IMR-90 (cell line): ENCODE results near the gene UBFD1. TPM values are rescaled to one million over a fixed set of nuclear protein-coding genes. Genes with fewer than 3 reads are reported as not detected.

Experiments used
- CEBPB ChIP-seq: IDR thresholded peaks from 2 replicates; pipeline ENCODE4 v1.6.1; 2012; ENCODE audit warnings: low read depth, low read length, improper control_type of control experiment
- CTCF ChIP-seq: conservative IDR thresholded peaks from 2 replicates; pipeline ENCODE4 v1.5.1; 2012; ENCODE audit warnings: mild to moderate bottlenecking, low read depth, low read length, improper control_type of control experiment
- ELK1 ChIP-seq: fragments of 150-350 bp; IDR thresholded peaks from 2 replicates; pipeline ENCODE4 v1.6.1; 2016; ENCODE audit warnings: low read depth, mild to moderate bottlenecking, low read length, moderate library complexity, borderline replicate concordance
- RFX5 ChIP-seq: IDR thresholded peaks from 2 replicates; pipeline ENCODE4 v1.8.0; 2012; ENCODE audit warnings: low read depth, mild to moderate bottlenecking, low read length, moderate library complexity
- SMC3 ChIP-seq: fragments of 150-350 bp; IDR thresholded peaks from 2 replicates; pipeline ENCODE4 v1.6.1; 2016; ENCODE audit warnings: low read depth, mild to moderate bottlenecking, antibody characterized with exemption, low read length, moderate library complexity
- polyA plus RNA-seq, 3 experiments: library from polyadenylated mRNA; depleted of rRNA; stranded (reverse); fragments of >200 nt; gene quantifications; 2 replicates each; pipeline ENCODE4 v1.2.3, GENCODE V29; 2012; ENCODE audit warnings: low replicate concordance in 1 of 3
- total RNA-seq: library from RNA; depleted of rRNA; stranded (reverse); fragments of >200 nt; gene quantifications from 2 replicates; pipeline ENCODE4 v1.2.3, GENCODE V29; 2012

Gene UBFD1
- total and polyA plus RNA-seq, 2 of the 4 experiments (the other 2 are of a cell fraction): 39.3 to 55.0 TPM

- TF ChIP-seq CTCF (peak; percentile 98), SMC3 (peak; percentile 51), CEBPB (0 out of 2 replicates have a peak, but pooled peaks have one; percentile 40), RFX5 (no peak), ELK1 (no peak)
These were observed at the start of gene UBFD1, which contains the start of gene EARS2 (continued) for GRCh38 chr16:23556881-23557778.
